GM19099 (cell line): ENCODE results near the gene PRODH.

Experiments
- POLR2A ChIP-seq: IDR thresholded peaks from 3 replicates; pipeline ENCODE4 v1.6.1; 2011; ENCODE audit warnings: low read depth; ENCODE audit not compliant: insufficient read length; ENCODE audit errors: extremely low read depth

PRODH gene

GRCh38 chr22:18935889-18936529 is at the start of gene PRODH:
Gene PRODH (minus strand): TSS chr22:18936293. CDS start chr22:18936287, 6 bp downstream.
- TF ChIP-seq POLR2A: no peak

- no peak for TF ChIP-seq POLR2A
Measured at GRCh38 chr22:18985780-18986179, 49.7 kb upstream of the PRODH start.

DNA sequence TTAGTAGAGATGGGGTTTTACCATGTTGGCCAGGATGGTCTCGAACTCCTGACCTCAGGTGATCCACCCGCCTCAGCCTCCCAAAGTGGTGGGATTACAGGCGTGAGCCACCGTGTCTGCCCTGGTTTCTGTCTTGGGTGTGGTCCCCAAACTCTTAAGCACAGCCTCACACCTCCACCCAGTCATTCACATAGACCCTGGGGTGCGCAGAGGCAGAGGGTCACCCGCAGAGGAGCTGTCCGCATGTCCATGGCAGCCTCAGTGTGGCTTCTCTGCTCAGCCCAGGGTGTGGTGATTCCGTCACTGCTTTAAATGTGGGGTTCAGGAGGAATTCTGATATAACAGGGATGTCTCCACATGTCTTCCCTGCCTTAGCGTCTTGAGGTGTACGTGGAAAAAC is 48.5 kb upstream of the PRODH start:
- no peak for TF ChIP-seq POLR2A

- no peak for TF ChIP-seq POLR2A
Measured at GRCh38 chr22:18983120-18983651, 47.1 kb upstream of the PRODH start.

DNA sequence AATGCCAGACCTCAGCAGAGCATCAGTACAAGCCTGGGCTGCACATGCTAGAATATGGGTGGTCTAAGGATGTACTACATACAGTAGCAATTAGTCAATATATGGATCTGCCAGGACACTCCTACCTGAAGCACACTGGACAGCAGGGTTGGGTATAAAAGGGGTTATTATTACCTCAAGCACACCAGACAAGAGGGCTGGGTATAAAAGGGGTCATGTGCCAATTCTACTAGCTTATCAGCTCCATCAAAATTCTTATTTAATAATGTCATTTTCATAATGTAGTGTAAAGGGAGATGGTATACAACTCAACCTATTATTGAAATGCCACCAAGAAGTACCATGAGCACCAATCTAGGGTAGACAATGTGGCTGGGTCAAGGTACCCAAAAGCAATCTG is 44.7 kb upstream of the PRODH start:
- no peak for TF ChIP-seq POLR2A

DNA sequence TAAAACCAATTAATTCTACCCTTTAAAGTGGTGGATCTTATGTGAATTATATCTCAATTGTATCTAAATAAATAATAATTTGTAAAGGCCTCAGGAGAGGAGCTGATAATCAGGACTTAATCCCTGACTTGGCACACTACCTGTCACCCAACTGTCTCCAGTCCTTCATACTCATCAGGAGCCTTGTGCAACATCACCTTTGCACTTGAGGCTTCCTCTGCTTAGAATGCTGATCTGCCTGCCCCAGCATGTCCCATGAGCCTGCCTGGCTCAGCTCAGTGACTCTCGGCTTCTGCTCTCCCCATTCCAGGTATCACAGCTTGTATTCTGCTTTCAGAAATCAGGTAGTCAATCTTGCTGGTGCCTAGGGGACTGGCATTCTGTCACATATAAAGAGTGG is 43.9 kb upstream of the PRODH start:
- TF ChIP-seq POLR2A: no peak

DNA sequence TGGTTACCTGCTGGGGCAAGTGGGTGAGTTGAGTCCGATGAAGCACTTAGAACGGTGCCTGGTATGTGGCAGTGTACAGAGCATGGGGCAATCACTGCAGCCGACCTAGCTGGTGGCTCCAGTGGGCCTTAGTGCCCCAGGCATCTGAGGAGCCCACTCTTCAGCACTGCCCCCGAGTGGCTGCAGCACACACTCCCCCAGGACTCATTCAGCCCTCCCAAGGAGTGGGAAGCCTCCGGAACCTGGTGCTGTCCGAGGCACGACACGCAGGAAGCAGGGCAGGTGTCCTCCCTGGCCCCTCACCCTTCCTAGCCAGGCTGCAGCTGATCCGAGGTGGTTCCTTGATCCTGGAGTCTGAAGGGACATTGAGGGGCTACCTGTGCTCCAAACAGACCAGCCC is 42.4 kb upstream of the PRODH start:
- no peak for TF ChIP-seq POLR2A

DNA sequence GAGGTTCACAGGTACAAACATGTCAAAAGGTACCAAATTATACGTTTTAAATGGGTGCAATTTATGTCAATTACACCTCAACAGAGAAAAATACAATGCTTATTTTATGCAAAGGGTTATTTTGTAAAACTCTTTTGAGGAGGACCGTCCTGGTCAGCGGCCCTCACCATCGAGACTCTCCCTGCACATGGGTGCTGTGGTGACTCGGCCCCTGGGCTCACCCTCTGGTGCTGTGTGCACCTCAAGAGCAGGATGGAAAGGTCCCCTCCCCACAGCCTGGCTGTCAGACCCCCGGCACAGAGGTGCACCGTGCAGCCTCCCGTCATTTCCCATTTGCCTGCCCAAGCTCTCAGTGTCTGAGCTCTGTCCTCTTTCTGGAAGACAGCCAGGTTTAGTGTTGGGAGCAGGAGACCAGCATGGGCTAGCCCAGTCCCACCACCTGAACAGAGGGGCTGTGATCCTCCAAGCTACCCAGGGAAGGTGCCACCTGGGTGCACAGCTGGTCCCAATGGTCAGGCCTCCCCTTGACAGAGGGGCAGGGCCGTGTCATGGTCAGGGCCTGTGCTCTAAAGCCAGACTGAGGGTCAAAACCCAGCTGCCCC is 41.8 kb upstream of the PRODH start:
- TF ChIP-seq POLR2A: no peak

DNA sequence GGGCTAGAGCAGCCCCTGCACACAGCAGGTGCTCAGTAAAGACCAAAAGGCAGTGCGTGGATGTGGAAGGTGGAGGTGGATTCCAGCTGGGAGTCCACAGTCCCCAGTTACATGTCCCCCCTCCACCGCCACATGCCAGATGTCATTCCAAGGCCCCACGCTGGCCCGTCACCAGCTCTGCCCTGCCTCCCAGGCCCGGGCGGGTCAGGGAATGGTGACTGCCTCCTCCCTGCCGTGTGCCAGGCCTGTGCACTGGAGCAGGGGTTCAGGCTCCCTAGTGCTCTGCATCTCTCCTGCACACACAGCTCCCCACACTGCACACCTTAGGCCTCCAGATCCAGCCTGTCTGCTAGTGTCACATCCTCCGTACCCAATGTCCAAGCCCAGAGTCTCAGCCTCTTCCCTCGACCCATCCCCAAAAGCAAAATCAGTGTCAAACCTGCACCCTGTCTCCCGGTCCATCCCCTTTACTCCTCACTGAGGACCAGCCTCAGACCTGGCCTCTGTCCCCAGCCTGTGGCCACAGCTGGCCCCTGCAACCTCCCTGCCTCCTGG is 40.2 kb upstream of the PRODH start:
- no peak for TF ChIP-seq POLR2A

DNA sequence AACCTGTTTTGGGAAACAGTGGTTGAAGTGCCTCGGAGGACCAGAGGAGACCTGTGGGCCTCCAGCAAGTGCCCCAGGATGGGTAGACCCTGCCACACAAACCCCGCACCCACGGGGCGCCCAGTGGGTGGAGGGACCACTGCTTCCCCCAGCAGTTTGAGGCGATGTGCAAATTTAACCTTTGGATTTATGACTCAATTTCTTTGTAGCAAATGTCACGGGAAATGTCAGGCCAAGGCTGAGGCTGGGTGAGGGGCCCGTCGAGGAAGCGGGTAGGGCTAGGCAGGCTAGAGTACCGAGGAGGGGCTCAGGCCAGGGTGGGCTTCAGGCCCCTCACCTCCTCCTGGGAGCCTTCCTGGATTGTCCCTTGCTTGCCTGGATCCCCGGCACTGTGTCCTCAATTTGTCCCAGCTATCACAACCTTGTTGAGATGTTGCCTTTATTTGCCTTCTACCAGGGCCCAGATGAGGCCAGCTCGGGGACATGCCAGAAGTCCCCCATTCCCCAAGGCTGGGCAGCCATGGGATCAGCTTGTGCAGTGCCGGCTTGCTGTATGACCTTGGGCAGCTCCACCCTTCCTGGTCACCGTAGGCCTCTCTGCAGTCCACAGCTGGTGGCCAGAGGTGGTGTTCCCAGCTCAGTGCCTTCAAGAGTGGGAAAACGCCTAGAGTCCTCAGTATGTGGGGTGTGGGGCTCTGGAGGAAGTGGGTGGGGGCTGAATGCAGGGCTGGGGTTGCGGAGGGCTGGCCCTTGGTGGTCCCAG is 39.5 kb upstream of the PRODH start:
- TF ChIP-seq POLR2A: no peak

DNA sequence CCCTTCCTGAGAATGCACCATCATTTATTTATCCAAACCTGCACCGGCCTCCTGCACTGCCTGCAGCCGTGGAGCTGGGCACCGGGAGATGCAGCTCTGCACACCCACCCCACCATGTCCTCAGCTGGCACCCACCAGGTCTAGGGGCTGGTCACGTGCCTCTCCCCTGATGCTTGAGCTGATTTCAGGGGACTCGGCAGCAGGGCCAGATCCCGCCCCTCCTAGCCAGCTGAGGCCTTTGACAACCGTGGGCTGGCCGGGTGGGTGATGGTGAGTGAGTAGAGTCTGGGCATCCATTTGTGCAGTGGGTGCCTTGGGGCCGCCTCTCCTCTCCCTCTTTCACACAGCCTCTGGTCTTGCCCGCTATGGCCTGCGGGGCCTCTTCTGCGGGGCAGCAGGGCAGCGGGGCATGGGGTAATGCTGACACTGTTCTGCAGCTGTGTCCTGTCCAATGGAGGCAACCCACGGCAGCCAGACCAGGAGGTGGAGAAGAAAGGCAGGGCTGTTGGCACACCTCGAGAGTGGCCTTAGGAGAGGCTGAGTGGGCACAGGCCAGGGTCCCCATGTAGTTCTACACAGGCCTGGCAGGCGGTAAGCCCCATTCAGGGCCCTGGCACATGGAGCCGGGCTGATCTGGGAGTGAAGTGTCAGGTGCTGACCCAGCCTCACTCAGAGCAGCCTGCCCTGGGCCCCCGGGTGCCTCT is 38.5 kb upstream of the PRODH start:
- TF ChIP-seq POLR2A: no peak

DNA sequence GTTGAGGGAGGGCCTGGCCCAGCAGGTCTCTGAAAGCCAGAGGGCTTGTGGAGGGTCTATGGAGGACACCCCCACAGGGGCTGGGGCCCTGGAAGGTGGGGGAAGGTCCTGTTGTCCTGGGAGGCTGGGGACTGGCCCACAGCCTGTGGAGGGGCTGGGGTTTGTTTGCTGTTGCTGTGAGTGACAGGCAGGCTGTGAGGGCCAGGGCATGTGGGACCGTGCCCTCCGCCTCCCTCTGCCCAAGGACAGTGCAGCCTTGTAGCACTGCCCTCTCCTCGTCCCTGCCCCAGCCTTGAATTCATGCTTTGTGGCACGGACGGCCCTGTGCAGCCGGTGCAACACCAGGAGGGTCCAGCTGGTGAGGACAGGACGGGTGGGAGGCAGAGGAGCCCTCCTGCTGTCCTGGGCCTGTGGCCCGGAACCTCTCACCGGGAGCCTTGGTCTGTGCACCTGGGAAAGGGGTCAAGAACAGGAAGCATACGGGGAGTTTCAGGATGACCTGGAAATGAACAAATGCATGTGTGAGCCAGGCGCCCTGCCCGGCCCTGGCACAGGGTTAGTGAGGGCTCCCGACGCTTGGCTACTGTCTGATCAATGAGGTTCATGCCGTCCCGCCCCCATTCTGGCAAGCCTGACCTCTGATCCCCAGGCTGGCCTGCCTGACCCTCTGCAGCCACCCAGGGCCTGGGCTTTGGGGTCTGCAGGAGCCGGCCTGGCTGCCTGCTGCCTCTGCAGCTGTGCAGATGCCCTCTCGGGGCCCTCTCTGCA is 37.4 kb upstream of the PRODH start:
- TF ChIP-seq POLR2A: no peak

DNA sequence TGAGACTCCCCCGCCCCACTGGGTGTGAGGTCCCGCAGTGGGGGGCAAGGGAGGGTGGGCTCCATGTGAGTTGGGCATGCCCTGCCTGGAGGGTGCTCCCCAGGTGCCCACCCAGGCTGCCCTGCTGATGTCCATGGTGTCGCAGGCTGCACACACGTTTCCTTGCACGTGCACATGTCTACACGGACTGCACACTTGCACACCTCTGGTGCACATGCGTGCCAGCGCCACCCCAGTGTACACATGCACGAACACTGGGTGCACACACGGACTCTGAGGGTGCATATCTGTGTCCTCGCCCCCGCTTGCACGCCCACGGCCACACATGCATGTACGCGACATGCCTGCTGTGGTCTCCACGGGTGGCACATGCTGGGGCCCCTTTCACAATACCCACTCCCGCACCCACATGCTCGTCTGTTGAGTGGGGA is 35.2 kb upstream of the PRODH start:
- TF ChIP-seq POLR2A: no peak

DNA sequence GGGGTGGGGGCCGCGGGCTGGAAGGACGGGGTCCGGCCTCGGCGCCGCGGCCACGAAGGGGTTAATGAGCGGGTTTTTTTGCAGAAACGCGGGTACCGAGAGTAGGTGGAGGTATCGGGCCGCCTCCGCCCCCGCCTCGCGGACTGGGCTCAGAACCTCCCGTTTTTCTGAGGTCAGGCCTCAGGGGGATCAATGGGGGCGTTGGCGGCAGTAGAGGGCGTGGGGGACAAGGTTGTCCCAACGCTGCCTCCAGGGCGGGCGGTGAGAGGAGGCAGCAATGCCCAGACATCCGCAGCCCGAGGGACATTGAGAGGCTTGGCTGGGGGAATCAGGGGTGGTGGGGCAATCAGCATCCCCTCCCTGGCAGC is 34.8 kb upstream of the PRODH start:
- no peak for TF ChIP-seq POLR2A
